ENCODE measurements around the gene CRTC3. TPM values are rescaled to one million over a fixed set of nuclear protein-coding genes. Genes with fewer than 3 reads are reported as not detected.

Gene CRTC3
- total and polyA plus RNA-seq, 2 donors (not counting 3 experiments of a cell fraction or from before 2014, with no cell fraction given), result 16.2 to 26.4 TPM

Other genes starting within 250 kb of the CRTC3 start
- 2.6 and 3.9 TPM in 2 replicates for gene ZNF774, start 177.6 kb upstream of the CRTC3 start, total RNA-seq
- 0.89 and 0.98 TPM in 2 replicates for gene ZNF774, start 177.6 kb upstream of the CRTC3 start, polyA plus RNA-seq
- 244 and 258 TPM in 2 replicates for gene IQGAP1, start 141.7 kb upstream of the CRTC3 start, total RNA-seq
- gene IQGAP1, start 141.7 kb upstream of the CRTC3 start, polyA plus RNA-seq, result 82.2 and 84.7 TPM in 2 replicates
- 17.3 and 18.6 TPM in 2 replicates for gene BLM, start 187.4 kb downstream of the CRTC3 start, total RNA-seq
- 3.2 and 3.8 TPM in 2 replicates for gene BLM, start 187.4 kb downstream of the CRTC3 start, polyA plus RNA-seq